ENCODE results near the gene ZBED6. TPM values are rescaled to one million over a fixed set of nuclear protein-coding genes. Genes with fewer than 3 reads are reported as not detected.

Gene ZBED6
- total and polyA plus RNA-seq, 10 of the 15 experiments (the other 5 are each of a cell fraction or from before 2014, with no cell fraction given) = 0.13 to 15.9 (median 4.8) TPM

DNA sequence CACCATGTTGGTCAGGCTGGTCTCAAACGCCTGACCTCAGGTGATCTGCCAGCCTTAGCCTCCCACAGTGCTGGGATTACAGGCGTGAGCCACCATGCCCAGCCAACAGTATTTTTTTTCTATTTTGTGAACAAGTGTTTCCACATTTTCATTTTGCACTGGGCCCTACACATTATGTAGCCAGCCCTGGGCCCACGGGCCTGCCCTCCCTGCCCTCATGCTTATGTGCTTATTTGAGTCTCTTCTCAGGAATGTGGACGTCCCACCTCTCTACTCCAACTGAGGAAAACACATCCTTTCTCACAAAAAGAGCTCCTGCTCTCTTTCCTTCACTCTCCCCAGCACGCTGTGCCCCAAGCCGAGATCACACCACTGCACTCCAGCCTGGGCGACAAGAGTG, 13.5 kb upstream of the ZBED6 start (continued):
- TF ChIP-seq, protein P1, sequence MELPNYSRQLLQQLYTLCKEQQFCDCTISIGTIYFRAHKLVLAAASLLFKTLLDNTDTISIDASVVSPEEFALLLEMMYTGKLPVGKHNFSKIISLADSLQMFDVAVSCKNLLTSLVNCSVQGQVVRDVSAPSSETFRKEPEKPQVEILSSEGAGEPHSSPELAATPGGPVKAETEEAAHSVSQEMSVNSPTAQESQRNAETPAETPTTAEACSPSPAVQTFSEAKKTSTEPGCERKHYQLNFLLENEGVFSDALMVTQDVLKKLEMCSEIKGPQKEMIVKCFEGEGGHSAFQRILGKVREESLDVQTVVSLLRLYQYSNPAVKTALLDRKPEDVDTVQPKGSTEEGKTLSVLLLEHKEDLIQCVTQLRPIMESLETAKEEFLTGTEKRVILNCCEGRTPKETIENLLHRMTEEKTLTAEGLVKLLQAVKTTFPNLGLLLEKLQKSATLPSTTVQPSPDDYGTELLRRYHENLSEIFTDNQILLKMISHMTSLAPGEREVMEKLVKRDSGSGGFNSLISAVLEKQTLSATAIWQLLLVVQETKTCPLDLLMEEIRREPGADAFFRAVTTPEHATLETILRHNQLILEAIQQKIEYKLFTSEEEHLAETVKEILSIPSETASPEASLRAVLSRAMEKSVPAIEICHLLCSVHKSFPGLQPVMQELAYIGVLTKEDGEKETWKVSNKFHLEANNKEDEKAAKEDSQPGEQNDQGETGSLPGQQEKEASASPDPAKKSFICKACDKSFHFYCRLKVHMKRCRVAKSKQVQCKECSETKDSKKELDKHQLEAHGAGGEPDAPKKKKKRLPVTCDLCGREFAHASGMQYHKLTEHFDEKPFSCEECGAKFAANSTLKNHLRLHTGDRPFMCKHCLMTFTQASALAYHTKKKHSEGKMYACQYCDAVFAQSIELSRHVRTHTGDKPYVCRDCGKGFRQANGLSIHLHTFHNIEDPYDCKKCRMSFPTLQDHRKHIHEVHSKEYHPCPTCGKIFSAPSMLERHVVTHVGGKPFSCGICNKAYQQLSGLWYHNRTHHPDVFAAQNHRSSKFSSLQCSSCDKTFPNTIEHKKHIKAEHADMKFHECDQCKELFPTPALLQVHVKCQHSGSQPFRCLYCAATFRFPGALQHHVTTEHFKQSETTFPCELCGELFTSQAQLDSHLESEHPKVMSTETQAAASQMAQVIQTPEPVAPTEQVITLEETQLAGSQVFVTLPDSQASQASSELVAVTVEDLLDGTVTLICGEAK (IDR thresholded peaks at IDR 0.05; ENCODE audit: borderline replicate concordance) = no peak
- TF ChIP-seq NFIC (IDR thresholded peaks at IDR 0.05; ENCODE audit: low read depth, low read length) (no peak), KLF5 (IDR thresholded peaks at IDR 0.05; ENCODE audit: partially characterized antibody) (no peak)

DNA sequence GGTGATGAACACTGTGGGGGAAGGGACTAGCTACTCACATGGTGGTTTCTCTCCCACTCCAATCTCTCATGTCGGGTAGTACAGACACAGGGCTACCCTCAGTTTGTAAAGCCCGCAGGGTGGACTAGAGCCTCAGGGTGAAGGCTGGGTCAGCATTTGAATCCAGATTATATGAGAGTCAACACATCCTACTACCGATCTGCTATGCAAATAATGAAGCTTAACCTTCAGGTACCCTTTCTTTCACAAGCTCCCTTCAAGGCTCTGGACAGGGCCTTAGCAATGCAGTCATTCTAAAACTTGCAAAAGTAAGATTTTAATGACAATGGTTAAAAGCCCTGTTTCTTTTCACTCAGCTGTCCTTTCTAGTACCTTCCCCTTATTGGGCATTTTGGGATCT, 5.5 kb upstream of the ZBED6 start:
- peaks cover 2% of the 10 kb centered on the region; the same call in 1 of the 2 replicates for H3K4me1 ChIP-seq (ENCODE audit: control insufficient read depth, insufficient read depth, low read length)
- SMC1A ChIA-PET (ENCODE audit: uncharacterized antibody, unreplicated experiment) = interaction anchor here (0.9 kb wide), 1 partner anchor 18 kb away, joined by 3 read pairs; no protein-coding TSS in a partner anchor
- in situ Hi-C loops (cut with MboI) = no loop called here
- TF ChIP-seq, protein P2, sequence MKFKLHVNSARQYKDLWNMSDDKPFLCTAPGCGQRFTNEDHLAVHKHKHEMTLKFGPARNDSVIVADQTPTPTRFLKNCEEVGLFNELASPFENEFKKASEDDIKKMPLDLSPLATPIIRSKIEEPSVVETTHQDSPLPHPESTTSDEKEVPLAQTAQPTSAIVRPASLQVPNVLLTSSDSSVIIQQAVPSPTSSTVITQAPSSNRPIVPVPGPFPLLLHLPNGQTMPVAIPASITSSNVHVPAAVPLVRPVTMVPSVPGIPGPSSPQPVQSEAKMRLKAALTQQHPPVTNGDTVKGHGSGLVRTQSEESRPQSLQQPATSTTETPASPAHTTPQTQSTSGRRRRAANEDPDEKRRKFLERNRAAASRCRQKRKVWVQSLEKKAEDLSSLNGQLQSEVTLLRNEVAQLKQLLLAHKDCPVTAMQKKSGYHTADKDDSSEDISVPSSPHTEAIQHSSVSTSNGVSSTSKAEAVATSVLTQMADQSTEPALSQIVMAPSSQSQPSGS (IDR thresholded peaks at IDR 0.05; ENCODE audit: low read length) = no peak
- TF ChIP-seq, protein P3, sequence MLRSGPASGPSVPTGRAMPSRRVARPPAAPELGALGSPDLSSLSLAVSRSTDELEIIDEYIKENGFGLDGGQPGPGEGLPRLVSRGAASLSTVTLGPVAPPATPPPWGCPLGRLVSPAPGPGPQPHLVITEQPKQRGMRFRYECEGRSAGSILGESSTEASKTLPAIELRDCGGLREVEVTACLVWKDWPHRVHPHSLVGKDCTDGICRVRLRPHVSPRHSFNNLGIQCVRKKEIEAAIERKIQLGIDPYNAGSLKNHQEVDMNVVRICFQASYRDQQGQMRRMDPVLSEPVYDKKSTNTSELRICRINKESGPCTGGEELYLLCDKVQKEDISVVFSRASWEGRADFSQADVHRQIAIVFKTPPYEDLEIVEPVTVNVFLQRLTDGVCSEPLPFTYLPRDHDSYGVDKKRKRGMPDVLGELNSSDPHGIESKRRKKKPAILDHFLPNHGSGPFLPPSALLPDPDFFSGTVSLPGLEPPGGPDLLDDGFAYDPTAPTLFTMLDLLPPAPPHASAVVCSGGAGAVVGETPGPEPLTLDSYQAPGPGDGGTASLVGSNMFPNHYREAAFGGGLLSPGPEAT (IDR thresholded peaks at IDR 0.05; ENCODE audit: low read depth) = no peak
- TF ChIP-seq CBFB (IDR thresholded peaks at IDR 0.05; ENCODE audit: low read depth) = no peak
- TF ChIP-seq SREBF2 (IDR thresholded peaks at IDR 0.05; ENCODE audit: low read length) = no peak
- TF ChIP-seq, protein P4, sequence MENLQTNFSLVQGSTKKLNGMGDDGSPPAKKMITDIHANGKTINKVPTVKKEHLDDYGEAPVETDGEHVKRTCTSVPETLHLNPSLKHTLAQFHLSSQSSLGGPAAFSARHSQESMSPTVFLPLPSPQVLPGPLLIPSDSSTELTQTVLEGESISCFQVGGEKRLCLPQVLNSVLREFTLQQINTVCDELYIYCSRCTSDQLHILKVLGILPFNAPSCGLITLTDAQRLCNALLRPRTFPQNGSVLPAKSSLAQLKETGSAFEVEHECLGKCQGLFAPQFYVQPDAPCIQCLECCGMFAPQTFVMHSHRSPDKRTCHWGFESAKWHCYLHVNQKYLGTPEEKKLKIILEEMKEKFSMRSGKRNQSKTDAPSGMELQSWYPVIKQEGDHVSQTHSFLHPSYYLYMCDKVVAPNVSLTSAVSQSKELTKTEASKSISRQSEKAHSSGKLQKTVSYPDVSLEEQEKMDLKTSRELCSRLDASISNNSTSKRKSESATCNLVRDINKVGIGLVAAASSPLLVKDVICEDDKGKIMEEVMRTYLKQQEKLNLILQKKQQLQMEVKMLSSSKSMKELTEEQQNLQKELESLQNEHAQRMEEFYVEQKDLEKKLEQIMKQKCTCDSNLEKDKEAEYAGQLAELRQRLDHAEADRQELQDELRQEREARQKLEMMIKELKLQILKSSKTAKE (IDR thresholded peaks at IDR 0.05; ENCODE audit: low read depth, poor library complexity, severe bottlenecking) = no peak
- TF ChIP-seq RELA (IDR thresholded peaks at IDR 0.05; ENCODE audit: borderline replicate concordance, partially characterized antibody) = no peak
- no peak for TF ChIP-seq KDM1A (IDR thresholded peaks at IDR 0.05; ENCODE audit: borderline replicate concordance)
- no peak for TF ChIP-seq TARDBP (IDR thresholded peaks at IDR 0.05; ENCODE audit: borderline replicate concordance)
- TF ChIP-seq TCF3 (IDR thresholded peaks at IDR 0.05; ENCODE audit: borderline replicate concordance, insufficient read depth, low read depth, low read length) = no peak
- TF ChIP-seq, protein P5, sequence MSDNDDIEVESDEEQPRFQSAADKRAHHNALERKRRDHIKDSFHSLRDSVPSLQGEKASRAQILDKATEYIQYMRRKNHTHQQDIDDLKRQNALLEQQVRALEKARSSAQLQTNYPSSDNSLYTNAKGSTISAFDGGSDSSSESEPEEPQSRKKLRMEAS (IDR thresholded peaks at IDR 0.05; ENCODE audit: low read depth, low read length) = no peak
- no peak for TF ChIP-seq GATAD2B (conservative IDR thresholded peaks at IDR 0.05; ENCODE audit: low read depth)

More for the DNA sequence above, 5.5 kb upstream of the ZBED6 start:
- no TSS peak for BruUV-seq (replicated peaks)
- Histone ChIP-seq H3K27ac (ENCODE audit: control insufficient read depth, insufficient read depth) (no peak overlapping the region), H2AFZ (ENCODE audit: control insufficient read depth, low read depth, low read length) (no peak overlapping the region), H3K36me3 (ENCODE audit: control insufficient read depth in 2 of 2, insufficient read depth in 2 of 2, low read length in 1 of 2) (no peaks in the 10 kb centered on the region), H3K79me2 (ENCODE audit: control insufficient read depth, insufficient read depth, low read length) (no peaks in the 10 kb centered on the region), H3K27me3 (replicated peaks in 1 of 2; ENCODE audit: control insufficient read depth in 2 of 2, insufficient read depth in 2 of 2, low read length in 1 of 2) (no peaks in the 10 kb centered on the region), H3K9me3 (replicated peaks; ENCODE audit: control insufficient read depth, insufficient read depth, low read length) (no peaks in the 10 kb centered on the region), H3K4me2 (ENCODE audit: control insufficient read depth, insufficient read depth) (no peak overlapping the region), H4K20me1 (ENCODE audit: control insufficient read depth, insufficient read depth) (no peaks in the 10 kb centered on the region), H3K9ac (ENCODE audit: control insufficient read depth, insufficient read depth, low read length) (no peak overlapping the region), H3K4me3 (no peak overlapping the region)
- ATAC-seq (peak; percentile 58), FAIRE-seq (no peak), DNase-seq (ENCODE audit: low read depth, low spot score) (no peak)
- CTCF ChIA-PET = interaction anchor here (1.2 kb wide), 1 partner anchor 164 kb away, joined by 3 read pairs; no protein-coding TSS in a partner anchor
- POLR2A ChIA-PET = no interaction called here
- intact Hi-C loops (cut with micrococcal nuclease; ENCODE audit: unreplicated experiment) = no loop called here
- WGBS (ENCODE audit: insufficient coverage, insufficient replicate concordance, low lambda C conversion rate, missing lambda C conversion rate) = 37% methylated on average over 3 of the region's 3 CpGs
- RAD21 ChIA-PET (ENCODE audit: unreplicated experiment) = no interaction called here
